DMS153 (cell line): Measurements from ENCODE around the gene TUFT1.

Experiments
- DNase-seq: peaks from one replicate; lab custom pipeline; 2025; lab: John Stamatoyannopoulos, UW

TUFT1 gene

DNA sequence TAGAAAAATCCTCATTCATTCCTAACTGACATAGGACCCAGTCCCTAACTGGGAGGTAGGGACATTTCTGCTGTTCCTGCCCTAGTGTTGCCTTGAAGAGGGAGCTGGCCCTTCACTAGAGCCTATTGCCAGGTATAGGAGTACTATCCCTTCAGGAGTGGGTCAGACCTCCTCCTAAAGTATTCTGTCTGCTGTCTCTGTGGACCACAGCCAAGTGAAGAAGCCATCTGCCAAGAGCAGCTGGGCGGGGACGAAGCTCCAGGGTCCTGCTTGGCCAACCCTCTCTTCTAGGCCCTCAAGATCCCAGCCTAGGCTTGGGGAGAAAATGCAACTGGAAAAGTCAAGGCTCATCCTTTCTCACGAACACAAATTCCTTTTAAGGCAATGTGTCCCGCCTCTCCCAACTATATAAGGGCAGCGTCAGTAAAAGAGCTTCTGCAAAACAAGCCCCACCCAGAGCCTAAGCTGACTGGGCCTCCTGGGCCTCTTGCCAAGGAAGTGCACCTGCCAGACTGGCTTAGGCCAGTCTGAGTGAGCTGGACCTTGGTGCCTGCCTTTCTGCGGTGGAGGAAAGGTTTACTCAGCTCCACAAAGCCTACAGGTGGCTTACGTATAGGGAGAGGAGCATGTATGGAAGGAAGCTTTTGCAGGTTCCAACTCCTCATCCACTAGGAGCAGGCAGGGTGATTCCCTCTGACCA, 638 bp upstream of the TUFT1 start:
- DNase-seq: peak; percentile 100

DNA sequence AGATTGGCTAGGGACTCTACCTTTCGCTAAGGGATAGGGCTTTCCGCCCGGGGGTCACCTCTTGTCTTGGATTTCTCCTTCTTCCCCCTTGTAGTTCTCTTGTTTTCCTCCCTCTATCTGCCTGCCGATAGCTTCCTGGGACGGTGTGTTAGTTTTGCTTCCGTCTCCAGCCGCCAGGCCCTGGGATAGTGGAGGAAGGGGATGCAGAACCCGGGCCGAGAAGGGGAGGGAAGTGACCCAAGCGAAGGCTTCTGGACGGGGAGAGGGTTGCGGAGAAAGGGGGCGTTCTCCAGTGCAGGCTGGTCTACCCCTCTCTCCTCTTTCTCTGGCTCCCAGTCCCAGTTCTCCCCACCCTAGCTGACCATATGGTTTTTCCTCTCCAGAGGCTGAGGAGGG, 871 bp downstream of the TUFT1 start:
- DNase-seq: no peak

DNA sequence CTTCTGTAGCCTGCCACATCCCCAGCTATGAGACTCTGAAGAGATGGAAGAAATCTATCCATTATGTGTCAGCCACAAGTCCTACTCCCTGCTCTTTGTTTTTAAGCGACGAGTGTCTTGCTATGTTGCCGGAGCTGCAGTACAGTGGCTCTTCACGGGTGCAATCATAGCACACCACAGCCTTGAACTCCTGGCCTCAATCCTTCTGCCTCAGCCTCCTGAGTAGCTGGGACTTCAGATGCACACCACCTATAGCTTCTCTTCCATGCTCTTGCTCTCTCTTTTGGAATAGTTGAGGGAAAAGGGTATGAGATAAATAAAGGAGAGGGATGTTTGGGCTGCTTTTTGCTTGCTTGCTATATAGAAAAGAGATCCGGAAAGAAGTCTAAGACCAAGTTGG, 1.6 kb downstream of the TUFT1 start:
- DNase-seq: no peak

DNA sequence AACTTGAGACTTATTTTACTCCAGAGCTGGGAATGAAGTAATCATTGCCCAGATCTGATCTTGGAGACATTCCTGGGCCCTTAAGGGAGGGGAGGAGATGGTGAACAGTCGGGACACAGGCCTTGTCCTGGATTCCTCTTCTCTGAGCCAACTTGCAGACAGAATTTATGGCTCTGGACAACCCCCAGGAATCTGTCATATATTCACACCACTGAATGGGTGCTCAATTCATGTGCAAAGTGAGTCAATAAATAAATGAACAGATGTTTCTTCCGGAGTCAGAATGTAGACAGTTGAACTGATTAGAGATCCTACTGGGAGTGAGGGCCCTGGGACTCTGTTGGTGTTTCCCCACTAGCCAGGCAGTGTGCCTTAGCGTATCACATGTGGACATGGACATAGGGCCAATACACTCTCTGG, 2.6 kb downstream of the TUFT1 start:
- DNase-seq: peak; percentile 42

DNA sequence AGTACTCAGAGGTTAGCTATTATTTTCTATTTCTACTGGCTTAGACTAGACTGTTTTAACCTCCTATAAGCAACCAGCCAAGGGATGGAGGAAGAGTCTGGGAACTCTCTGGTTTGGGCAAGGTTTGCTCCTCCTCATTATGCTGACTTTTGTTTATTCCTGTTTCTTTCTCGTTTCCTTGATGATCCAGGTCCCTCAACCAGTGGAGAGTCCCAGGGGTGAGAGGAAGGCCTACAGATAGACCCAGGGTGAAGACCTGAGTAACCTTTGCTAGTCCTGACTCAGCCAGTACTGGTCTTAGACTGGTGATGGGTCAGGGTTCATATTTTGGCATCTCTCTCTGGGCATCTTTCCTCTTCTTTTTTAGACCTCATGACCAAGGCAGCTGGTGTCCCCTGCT, 5.4 kb downstream of the TUFT1 start:
- DNase-seq: no peak

DNA sequence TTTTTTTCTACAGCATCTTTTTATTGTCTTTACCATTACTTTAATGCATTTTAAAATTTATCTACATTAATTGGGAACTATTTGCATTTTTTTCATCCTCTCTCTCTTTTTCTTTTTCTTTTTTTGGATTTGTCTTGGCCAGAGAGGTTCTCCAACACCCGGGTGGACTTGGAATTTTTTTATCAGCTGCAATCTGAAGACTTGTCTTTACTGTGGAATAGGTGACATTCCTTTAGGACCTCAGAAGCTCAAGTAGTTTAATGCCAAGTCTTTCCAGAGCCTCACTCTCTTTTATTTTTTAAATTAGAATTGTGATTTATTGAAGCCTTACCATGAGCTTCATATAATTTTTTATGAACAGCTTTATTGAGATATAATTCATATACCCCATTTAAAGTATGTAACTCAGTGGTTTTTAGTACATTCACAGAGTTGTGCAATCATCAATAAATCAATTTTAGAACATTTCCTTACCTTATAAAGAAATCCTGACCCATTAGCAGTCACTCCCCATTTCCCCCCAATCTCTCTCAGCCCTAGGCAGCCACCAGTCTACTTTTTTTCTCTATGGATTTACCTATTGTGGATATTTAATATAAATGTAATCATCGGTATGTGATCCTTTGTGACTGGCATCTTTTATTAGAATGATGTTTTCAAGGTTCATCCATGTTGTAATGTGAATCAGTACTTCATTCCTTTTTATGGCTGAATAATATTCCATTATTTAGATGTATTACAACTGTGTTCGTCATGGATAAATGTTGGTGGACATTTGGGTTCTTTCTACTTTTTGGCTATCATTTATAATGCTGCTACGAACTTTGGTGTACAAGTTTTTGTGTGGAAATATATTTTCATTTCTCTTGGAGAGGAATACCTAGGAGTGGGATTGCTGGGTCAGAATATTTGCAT, 6.2 kb downstream of the TUFT1 start:
- DNase-seq: no peak

DNA sequence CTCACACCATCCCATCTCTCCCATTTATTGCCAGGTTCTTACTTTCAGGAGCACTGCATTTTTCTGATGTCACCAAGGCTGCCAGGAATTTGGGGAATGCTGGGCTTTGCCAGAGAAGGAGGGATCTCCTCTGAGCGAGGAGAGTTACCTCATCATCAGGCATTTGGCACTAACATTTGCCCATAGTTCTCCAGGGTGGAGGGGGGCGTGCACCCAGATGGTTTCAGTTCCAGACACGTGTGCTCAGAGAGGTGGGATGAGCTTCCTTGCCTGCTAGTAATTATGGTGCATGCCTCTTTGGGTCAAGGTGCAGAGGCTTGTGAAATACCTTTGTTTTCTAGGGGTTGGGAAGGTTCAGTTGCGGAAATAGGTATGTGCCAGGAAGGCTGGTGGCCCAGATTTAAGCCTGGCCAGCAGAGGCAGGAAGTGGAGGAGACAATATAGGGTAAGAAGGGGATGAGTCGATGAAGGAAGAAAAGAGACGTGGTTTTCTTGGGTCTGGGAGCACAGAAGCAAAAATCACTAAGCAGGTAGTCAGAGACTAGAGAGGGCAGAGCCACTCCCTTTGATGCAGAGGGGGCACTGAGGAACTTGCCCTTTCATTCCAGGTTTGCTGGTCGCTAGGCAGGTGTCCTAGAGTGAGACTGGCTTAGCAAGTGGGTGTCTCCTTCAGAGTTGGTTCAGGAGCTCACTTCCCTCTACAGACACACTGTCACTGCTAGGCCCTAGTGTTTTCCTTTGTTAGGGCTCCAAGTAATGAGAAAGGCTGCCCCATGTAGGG, 7.2 kb downstream of the TUFT1 start:
- no peak for DNase-seq

DNA sequence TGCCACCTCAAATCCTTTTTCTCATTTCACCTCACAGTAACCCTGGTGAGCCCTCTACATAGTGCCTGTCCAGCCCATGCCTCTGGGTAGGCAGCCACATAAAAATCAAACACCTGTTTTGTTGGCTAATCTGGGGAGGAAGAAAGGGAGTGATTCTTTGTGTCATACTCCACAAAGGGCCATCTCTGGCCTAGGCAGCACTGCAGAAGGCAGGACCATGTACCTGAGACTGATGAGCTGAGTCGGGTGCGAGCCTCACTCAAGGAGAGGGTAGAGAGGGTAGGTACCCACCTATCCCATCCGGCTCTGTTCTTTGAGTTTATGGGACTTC, 7.8 kb downstream of the TUFT1 start:
- no peak for DNase-seq

DNA sequence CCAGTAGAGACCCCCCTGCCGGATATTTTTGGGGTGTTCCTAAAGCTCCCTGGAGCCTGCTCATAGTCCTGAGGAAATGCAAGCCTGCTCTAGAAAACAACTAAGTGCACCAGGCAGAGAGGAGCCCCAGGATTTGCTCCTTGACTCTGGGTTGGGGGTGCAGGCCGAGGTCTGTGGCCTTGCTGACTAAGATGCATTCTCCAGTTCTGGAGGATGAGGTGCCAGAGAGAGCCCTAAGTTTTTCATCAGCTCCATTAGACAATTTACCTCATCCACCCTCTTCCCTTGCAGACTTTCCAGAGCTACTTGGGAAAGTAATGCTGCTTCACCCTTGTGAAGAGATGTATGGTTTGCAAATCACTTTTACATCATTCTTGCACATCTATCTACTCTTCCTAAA, 9.1 kb downstream of the TUFT1 start:
- no peak for DNase-seq

DNA sequence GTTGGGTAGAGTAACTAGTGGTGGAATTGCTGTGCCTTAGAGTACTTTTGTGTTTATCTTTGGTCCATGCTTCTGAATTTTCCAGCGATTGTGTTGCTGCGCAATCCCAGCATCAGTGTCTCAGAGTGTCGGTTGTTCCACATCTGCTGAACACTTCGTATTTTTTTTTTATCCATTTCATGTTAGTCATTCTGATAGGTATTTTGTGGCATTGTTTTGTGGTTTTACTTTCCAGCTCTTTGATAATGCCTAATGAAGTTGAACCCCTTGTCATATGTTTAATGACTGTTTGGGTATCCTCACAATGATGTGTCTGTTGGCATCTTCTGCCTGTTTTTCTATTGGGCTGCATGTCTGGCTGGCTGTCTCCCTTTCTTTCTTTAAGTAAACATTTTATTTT, 13.6 kb downstream of the TUFT1 start:
- DNase-seq: no peak

DNA sequence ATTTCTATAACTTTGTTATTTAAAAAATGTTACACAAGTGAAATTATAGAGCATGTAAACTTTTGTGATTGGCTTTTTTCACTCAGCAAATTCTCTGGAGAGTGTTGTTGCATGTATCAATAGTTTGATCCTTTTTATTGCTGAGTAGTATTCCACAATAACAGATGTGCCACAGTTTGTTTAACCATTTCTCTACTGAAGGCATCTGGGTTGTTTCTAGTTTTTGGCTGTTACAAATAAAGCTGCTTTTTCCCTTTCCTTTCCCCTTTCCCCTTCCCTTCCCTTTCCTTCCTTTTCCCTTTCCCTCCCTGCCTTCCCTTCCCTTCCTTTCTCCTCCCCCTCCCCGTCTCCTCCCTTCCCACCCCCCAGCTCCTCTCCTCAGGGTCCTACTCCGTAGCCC, 15.9 kb downstream of the TUFT1 start:
- no peak for DNase-seq

DNA sequence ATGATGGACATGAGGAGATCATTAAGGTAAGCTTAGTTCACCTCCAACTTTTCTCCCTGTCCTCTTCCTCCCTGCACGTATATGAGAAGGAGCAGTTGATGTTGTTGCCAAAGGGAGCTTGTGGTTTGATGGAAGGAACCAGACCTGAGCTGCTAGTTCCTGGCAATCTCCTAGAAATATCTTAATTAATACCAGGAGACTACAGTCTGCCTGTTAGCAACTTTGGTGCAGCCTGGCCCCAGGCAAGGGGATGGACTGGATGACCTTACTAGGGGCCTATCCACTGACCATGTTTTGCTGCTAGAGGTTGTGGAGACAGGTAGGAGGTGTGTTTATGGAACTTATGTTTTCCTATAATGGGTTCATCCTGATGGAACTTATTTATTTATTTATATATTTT, 22.6 kb downstream of the TUFT1 start:
- no peak for DNase-seq

DNA sequence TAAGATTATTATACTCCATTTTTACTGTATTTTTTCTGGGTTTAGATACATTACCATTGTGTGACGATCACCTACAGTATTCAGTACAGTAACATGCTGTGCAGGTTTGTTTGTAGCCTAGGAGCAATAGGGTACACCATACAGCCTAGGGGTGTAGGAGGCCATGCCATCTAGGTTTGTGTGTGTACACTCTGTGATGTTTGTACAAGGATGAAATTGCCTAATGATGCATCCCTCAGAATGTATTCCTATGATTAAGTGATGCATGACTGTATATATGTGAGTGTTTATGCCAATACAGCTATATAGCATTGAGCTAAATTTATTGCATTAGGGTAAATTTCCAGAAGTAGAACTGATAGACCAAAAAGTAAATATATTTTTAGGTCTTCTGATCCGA, 23.3 kb downstream of the TUFT1 start:
- no peak for DNase-seq

DNA sequence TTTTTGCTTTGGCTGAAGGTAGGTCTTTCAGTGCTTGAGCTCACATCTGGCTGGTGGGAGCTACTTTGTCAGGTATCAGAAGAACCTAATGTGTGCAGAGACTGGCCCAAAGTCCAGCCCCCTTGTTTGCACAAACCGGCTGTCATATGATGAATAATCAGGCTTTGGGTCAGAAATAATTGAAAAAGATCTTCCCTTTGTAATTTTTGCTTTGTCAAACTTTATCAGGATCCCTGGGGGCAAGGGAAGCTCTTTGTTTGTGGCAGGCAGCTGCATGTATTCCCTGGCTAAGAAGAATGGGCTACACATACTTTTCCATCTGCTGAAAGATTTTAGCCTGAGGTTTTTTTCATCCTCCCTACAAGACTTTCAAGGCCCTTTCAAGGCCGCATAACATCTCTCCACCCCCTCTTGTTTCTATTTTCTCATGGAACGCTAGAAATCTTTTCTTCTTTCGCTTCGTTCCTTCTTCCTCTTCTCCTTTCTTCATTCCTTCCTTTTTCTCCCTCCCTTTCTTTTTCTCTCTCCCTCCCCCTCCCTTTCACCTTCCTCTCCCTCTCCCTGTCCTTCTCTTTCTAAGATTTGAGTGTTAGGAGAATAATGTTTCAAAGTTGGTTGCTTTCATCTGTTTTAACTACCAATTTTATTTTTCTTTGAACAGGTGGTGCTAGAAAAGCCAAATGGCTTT, 25.5 kb downstream of the TUFT1 start:
- no peak for DNase-seq

DNA sequence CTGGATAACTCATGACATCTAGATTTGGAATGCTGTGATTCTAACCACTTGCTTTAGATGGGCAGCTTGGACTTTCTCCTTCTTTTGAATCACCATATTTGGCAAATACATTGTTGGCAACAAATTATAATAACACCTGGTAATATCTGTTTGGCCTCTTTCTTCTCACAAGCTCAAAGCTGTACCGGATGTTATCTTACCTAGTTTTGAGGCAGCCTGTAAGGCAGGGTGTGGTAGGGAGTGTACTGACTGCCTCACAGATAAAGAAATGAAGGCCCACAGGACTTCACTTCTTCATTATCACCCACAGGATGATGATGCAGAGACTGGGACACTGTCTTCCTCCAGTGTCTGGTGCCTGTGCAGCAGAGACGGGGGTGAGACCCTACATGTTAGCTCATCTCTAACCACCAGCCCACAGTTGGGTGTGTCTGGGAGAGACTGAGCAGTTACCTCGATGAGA, 28.5 kb downstream of the TUFT1 start:
- no peak for DNase-seq

DNA sequence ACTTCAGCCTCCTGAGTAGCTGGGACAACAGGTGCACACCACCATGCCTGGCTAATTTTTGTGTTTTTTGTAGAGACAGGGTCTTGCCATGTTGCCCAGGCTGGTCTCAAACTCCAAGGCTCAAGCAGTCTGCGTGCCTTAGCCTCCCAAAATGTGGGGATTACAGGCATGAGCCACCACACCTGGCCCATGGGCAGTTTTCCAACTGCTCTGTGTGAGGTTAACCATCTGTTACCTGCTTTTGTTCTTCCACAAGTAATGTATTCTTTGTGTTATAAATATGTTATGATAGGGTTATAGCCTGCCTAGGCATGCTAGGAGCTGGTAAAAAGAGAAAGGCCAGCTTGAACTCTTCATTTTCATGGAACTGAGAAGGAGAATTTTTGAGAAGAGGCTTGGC, 30.7 kb downstream of the TUFT1 start:
- peak; percentile 34 for DNase-seq

DNA sequence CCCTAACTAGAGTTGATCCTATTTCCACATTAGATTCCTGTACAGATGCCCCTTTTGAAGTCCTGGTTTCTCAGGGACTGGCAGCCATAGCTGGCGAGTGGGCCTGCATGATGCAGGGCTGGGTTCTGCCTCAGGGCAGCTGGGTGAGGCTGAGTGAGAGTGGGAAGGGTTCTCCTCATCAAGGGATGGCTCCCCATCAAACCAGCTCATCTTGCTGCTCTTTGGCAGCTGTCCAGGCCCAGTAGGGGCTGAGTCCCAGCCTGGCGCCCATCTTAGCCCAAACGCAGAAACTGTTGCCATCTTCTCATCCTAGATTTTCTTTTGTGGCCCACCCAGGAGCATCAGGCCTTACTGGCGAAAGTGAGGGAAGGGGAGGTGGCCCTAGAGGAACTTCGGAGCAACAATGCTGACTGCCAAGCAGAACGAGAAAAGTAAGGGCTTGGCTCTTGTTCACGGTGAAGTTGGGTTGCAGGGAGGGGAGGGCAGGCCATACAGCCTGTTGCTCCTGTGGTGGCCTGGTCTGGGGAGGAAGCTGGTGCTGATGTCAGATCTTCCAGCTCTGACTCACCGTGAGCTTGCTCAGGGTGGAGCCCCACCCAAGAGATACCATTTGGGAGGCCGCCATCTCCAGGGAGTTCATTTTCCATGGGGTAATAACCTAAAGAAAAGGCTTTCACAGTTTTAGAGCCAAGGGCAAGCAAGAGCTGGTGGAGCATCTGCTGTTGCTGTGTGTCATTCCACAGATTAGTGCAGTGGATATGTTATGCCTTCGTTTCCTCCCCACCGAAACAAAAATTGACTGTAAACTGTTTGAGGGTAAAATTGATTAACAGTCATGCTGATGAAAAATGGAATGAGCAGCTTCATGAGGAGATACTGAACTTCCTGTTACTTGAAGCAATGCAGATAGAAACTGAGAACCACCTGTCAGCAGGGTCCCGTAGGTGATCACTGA, 34.7 kb downstream of the TUFT1 start:
- DNase-seq: no peak

DNA sequence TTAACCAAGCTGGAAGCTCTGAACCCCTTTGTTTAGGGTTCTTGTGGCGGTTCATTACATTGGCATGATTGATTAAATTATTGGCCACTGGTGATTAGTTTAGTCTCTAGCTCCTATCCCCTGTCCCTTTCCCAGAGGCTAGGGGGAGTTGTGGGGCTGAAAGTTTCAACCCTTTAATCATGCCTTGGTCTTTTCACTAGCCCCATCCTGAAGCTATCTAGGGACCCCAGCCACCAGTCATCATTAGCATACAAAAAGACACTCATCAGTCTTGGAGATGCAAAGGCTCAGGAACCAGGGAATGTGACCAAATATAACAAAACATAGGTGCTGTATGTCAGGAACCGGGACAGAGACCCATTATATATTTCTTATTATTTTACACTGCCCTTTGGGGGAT, 37.1 kb downstream of the TUFT1 start:
- no peak for DNase-seq

DNA sequence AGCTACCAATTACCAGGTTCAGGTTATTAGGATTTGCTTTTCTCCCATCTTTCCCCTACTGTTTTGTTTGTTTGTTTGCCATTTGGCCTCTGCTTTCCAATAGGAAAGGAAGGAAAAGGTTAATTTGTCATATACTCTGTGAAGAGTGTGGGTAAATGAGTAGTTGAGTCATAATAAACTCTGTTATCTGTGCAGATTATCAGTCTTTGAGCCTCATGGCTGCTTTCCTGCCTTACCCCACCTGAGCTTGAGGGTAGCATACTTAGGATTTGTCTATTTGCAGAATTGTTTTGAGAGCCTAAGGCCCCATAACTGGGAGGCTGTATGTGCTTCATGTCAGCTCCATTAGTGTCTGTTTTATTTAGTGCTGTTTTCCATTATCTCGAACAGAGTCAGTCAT, 38.8 kb downstream of the TUFT1 start:
- no peak for DNase-seq

DNA sequence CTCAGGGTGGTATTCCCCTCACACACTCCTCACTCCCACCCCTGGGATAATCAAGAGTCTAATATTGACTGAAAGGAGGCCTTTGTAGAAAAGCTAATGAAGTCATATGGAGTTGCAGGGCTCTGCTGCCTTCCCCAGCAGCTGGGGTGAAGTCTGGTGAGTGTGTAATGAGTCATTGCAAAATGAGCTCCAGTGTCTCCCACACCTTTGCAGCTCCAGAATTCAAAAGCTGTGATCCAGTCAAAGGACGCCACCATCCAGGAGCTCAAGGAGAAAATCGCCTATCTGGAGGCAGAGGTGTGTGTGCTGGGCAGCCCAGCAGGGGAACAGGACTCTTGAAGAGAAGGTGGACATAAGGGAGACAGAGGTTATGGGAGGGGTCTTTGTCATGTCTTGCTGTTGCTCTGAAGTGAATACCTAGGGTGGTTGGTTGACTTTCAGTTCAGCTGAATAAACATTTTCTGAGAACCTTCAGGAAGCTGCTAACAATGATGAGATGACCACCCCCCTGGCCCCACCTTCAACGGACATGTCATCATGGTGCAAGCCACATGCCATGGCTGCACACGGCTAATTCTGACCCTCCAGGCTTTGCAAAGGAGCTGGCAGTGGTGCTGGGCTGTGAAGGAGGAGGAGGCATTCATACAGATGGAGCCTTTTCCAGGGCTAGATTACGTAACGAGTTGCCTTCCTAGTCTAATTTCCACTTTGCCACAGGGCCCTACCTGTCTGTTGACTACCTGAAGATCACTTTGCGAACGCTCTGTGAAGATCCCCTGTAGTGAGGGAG, 39.5 kb downstream of the TUFT1 start:
- no peak for DNase-seq
